NT2/D1 (cell line): Measurements from ENCODE around the gene DLG2.

Experiments
- SUZ12 ChIP-seq: IDR thresholded peaks from 2 replicates; pipeline ENCODE4 v1.6.1; 2011; ENCODE audit not compliant: insufficient read length, insufficient read depth; ENCODE audit errors: extremely low read depth
- YY1 ChIP-seq: IDR thresholded peaks from 2 replicates; pipeline ENCODE4 v1.6.1; 2011; ENCODE audit not compliant: insufficient read length, insufficient read depth
- ZNF274 ChIP-seq: IDR thresholded peaks from 2 replicates; pipeline ENCODE4 v1.6.1; 2011; ENCODE audit warnings: mild to moderate bottlenecking, low read depth, low read length

- TF ChIP-seq ZNF274 (no peak), YY1 (no peak), SUZ12 (no peak)
Observed at GRCh38 chr11:84227970-84228665, 1399.0 kb downstream of the DLG2 start.
